ENCODE data around the gene SUPT4H1.

Gene SUPT4H1

GRCh38 chr17:58339755-58340404 is 12.1 kb downstream of the SUPT4H1 start:
- Histone ChIP-seq H2AK5ac (ENCODE audit: low read length) (no peak overlapping the region), H3K14ac (ENCODE audit: low read length) (no peak overlapping the region), H2BK12ac (ENCODE audit: low read length) (peak overlapping the region; percentile 27), H4K12ac (ENCODE audit: low read depth, low read length) (no peak overlapping the region), H3K18ac (ENCODE audit: low read length) (no peak overlapping the region), H4K8ac (ENCODE audit: low read depth, low read length) (peak overlapping the region; percentile 14), H3K9me3 (ENCODE audit: insufficient read depth, low read depth, low read length) (no peaks in the 10 kb centered on the region), H3K79me1 (ENCODE audit: low read length) (peaks cover 26% of the 10 kb centered on the region), H3K4ac (ENCODE audit: low read depth, low read length) (no peak overlapping the region), H3K79me2 (ENCODE audit: control insufficient read depth, insufficient read depth, low read length, poor library complexity) (peaks cover 3% of the 10 kb centered on the region), H4K91ac (ENCODE audit: low read depth, low read length) (peak overlapping the region; percentile 3), H3K4me3 (ENCODE audit: low read depth, low read length) (no peak overlapping the region), H3K23ac (ENCODE audit: low read length) (no peak overlapping the region), H3K4me2 (ENCODE audit: low read length) (no peak overlapping the region), H3K9ac (ENCODE audit: low read length) (no peak overlapping the region), H3K4me1 (ENCODE audit: control insufficient read depth in 1 of 2, insufficient read depth in 2 of 2, low read length in 2 of 2) (peaks cover 37 to 42% of the 10 kb centered on the region in 2 experiments), H3K27me3 (ENCODE audit: insufficient read depth, low read length) (no peaks in the 10 kb centered on the region), H2BK120ac (ENCODE audit: insufficient read depth, low read length, poor library complexity) (no peak overlapping the region), H2AFZ (ENCODE audit: insufficient read depth, low read length, poor library complexity) (no peak overlapping the region), H3K36me3 (ENCODE audit: control insufficient read depth in 1 of 2, insufficient read depth in 2 of 2, low read length in 2 of 2) (peaks cover 12 to 13% of the 10 kb centered on the region in 2 experiments), H3K27ac (ENCODE audit: low read depth, low read length) (no peak overlapping the region), H2BK5ac (ENCODE audit: low read depth, low read length, poor library complexity) (no peak overlapping the region)
- no CpG with 5 or more reads among the region's 6 CpGs for WGBS (ENCODE audit: extremely low coverage, insufficient coverage, insufficient read length)
- peak; percentile 79 to 88 for DNase-seq

- no peak overlapping the region for H2AFZ ChIP-seq (ENCODE audit: insufficient read depth, low read length, poor library complexity)
- peak overlapping the region; percentile 26 for H3K14ac ChIP-seq (ENCODE audit: low read length)
- H3K36me3 ChIP-seq (ENCODE audit: control insufficient read depth in 1 of 2, insufficient read depth in 2 of 2, low read length in 2 of 2) = peaks cover 5 to 6% of the 10 kb centered on the region in 2 experiments
- no peak overlapping the region for H3K18ac ChIP-seq (ENCODE audit: low read length)
- H2BK5ac ChIP-seq (ENCODE audit: low read depth, low read length, poor library complexity) = peak overlapping the region; percentile 71
- H3K9ac ChIP-seq (ENCODE audit: low read length) = no peak overlapping the region
- no CpG with 5 or more reads among the region's 10 CpGs for WGBS (ENCODE audit: extremely low coverage, insufficient coverage, insufficient read length)
- H3K79me1 ChIP-seq (ENCODE audit: low read length) = peaks cover 26% of the 10 kb centered on the region
- H2BK120ac ChIP-seq (ENCODE audit: insufficient read depth, low read length, poor library complexity) = peak overlapping the region; percentile 92
- peaks cover 37 to 42% of the 10 kb centered on the region in 2 experiments for H3K4me1 ChIP-seq (ENCODE audit: control insufficient read depth in 1 of 2, insufficient read depth in 2 of 2, low read length in 2 of 2)
- DNase-seq = no peak
- H3K4me3 ChIP-seq (ENCODE audit: low read depth, low read length) = no peak overlapping the region
- peak overlapping the region; percentile 14 for H2AK5ac ChIP-seq (ENCODE audit: low read length)
- peaks cover 3% of the 10 kb centered on the region for H3K79me2 ChIP-seq (ENCODE audit: control insufficient read depth, insufficient read depth, low read length, poor library complexity)
- no peaks in the 10 kb centered on the region for H3K27me3 ChIP-seq (ENCODE audit: insufficient read depth, low read length)
- H3K23ac ChIP-seq (ENCODE audit: low read length) = no peak overlapping the region
- H4K12ac ChIP-seq (ENCODE audit: low read depth, low read length) = no peak overlapping the region
- peak overlapping the region; percentile 68 for H4K91ac ChIP-seq (ENCODE audit: low read depth, low read length)
- no peak overlapping the region for H3K27ac ChIP-seq (ENCODE audit: low read depth, low read length)
- H3K4me2 ChIP-seq (ENCODE audit: low read length) = no peak overlapping the region
- no peaks in the 10 kb centered on the region for H3K9me3 ChIP-seq (ENCODE audit: insufficient read depth, low read depth, low read length)
- H2BK12ac ChIP-seq (ENCODE audit: low read length) = peak overlapping the region; percentile 8
- H4K8ac ChIP-seq (ENCODE audit: low read depth, low read length) = peak overlapping the region; percentile 25
- H3K4ac ChIP-seq (ENCODE audit: low read depth, low read length) = no peak overlapping the region
Measured at GRCh38 chr17:58338841-58339754, 12.9 kb downstream of the SUPT4H1 start.

- peaks cover 3% of the 10 kb centered on the region for H3K79me2 ChIP-seq (ENCODE audit: control insufficient read depth, insufficient read depth, low read length, poor library complexity)
- no CpG with 5 or more reads among the region's 3 CpGs for WGBS (ENCODE audit: extremely low coverage, insufficient coverage, insufficient read length)
Measured at GRCh38 chr17:58338454-58338840, 13.6 kb downstream of the SUPT4H1 start.

DNA sequence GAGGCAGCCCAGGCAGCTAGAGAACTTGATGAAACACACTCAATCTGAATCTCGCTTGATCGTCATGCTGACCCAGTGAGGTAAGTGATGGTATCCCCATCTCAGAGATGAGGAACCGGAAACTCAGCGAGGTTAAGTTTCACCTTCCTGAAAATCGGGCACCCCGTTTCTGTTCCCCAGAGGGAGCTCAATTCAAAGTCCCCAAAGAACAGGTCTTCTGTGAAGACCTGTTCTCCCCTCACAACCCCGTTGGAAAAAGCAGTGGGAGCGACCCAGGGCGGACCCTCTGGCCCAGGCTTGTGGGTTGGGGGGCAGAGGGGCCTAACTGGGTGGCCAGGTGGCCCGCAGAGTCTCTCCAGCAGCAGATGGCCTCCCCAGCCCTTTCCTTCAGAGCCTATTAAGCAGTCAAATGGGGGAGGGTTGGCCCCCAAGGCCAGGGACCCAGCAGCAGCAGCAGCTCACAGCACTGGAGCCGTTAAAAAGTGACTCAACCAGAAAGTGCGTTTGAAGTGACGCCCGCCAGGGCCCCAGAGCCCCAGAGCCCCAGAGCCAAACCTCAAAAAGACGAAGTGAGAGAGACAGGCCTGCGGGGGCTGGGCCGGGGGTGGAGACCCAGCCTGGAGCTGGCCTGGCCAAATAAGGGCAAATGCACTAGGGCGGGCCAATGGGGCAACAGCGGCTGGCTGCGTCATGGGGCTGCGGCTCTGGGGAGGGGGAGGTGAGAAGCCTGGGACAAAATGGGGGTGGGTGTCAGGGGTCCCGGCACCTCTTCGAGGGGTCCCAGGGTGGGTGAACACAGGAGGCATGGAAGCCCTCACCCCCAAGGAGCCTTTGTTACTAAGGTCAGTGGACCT is 14.2 kb downstream of the SUPT4H1 start:
- H2BK5ac ChIP-seq (ENCODE audit: low read depth, low read length, poor library complexity) = peak overlapping the region; percentile 71
- H3K27me3 ChIP-seq (ENCODE audit: insufficient read depth, low read length) = no peaks in the 10 kb centered on the region
- peak; percentile 45 to 47 for DNase-seq
- no CpG with 5 or more reads among the region's 23 CpGs for WGBS (ENCODE audit: extremely low coverage, insufficient coverage, insufficient read length)
- peak overlapping the region; percentile 69 for H3K18ac ChIP-seq (ENCODE audit: low read length)
- peaks cover 3% of the 10 kb centered on the region for H3K79me2 ChIP-seq (ENCODE audit: control insufficient read depth, insufficient read depth, low read length, poor library complexity)
- H3K14ac ChIP-seq (ENCODE audit: low read length) = peak overlapping the region; percentile 80
- no peak overlapping the region for H3K4me2 ChIP-seq (ENCODE audit: low read length)
- peak overlapping the region; percentile 10 for H4K12ac ChIP-seq (ENCODE audit: low read depth, low read length)
- no peak overlapping the region for H3K23ac ChIP-seq (ENCODE audit: low read length)
- peak overlapping the region; percentile 54 for H2AK5ac ChIP-seq (ENCODE audit: low read length)
- peak overlapping the region; percentile 48 for H3K27ac ChIP-seq (ENCODE audit: low read depth, low read length)
- H2AFZ ChIP-seq (ENCODE audit: insufficient read depth, low read length, poor library complexity) = no peak overlapping the region
- peak overlapping the region; percentile 58 for H2BK12ac ChIP-seq (ENCODE audit: low read length)
- H3K4ac ChIP-seq (ENCODE audit: low read depth, low read length) = peak overlapping the region; percentile 49
- H3K36me3 ChIP-seq (ENCODE audit: control insufficient read depth in 1 of 2, insufficient read depth in 2 of 2, low read length in 2 of 2) = no peaks in the 10 kb centered on the region
- peak overlapping the region; percentile 41 for H4K8ac ChIP-seq (ENCODE audit: low read depth, low read length)
- H3K9ac ChIP-seq (ENCODE audit: low read length) = no peak overlapping the region
- peaks cover 26% of the 10 kb centered on the region for H3K79me1 ChIP-seq (ENCODE audit: low read length)
- peak overlapping the region; percentile 68 for H4K91ac ChIP-seq (ENCODE audit: low read depth, low read length)
- no peaks in the 10 kb centered on the region for H3K9me3 ChIP-seq (ENCODE audit: insufficient read depth, low read depth, low read length)
- no peak overlapping the region for H3K4me3 ChIP-seq (ENCODE audit: low read depth, low read length)
- peaks cover 37 to 42% of the 10 kb centered on the region in 2 experiments for H3K4me1 ChIP-seq (ENCODE audit: control insufficient read depth in 1 of 2, insufficient read depth in 2 of 2, low read length in 2 of 2)
- H2BK120ac ChIP-seq (ENCODE audit: insufficient read depth, low read length, poor library complexity) = peak overlapping the region; percentile 92

More at GRCh38 chr17:58338454-58338840, 13.6 kb downstream of the SUPT4H1 start:
- Histone ChIP-seq H3K4ac (ENCODE audit: low read depth, low read length) (peak overlapping the region; percentile 28), H3K18ac (ENCODE audit: low read length) (peak overlapping the region; percentile 1), H3K27me3 (ENCODE audit: insufficient read depth, low read length) (no peaks in the 10 kb centered on the region), H3K27ac (ENCODE audit: low read depth, low read length) (peak overlapping the region; percentile 48), H2BK120ac (ENCODE audit: insufficient read depth, low read length, poor library complexity) (peak overlapping the region; percentile 92), H3K36me3 (ENCODE audit: control insufficient read depth in 1 of 2, insufficient read depth in 2 of 2, low read length in 2 of 2) (peaks cover 0 to under 1% of the 10 kb centered on the region in 2 experiments), H3K14ac (ENCODE audit: low read length) (peak overlapping the region; percentile 36), H3K9me3 (ENCODE audit: insufficient read depth, low read depth, low read length) (no peaks in the 10 kb centered on the region), H4K8ac (ENCODE audit: low read depth, low read length) (peak overlapping the region; percentile 20), H3K23ac (ENCODE audit: low read length) (no peak overlapping the region), H3K4me3 (ENCODE audit: low read depth, low read length) (no peak overlapping the region), H3K79me1 (ENCODE audit: low read length) (peaks cover 26% of the 10 kb centered on the region), H2BK12ac (ENCODE audit: low read length) (peak overlapping the region; percentile 20), H2BK5ac (ENCODE audit: low read depth, low read length, poor library complexity) (peak overlapping the region; percentile 71), H3K9ac (ENCODE audit: low read length) (no peak overlapping the region), H3K4me2 (ENCODE audit: low read length) (no peak overlapping the region), H3K4me1 (ENCODE audit: control insufficient read depth in 1 of 2, insufficient read depth in 2 of 2, low read length in 2 of 2) (peaks cover 37 to 42% of the 10 kb centered on the region in 2 experiments), H4K12ac (ENCODE audit: low read depth, low read length) (peak overlapping the region; percentile 9), H2AK5ac (ENCODE audit: low read length) (peak overlapping the region; percentile 54), H2AFZ (ENCODE audit: insufficient read depth, low read length, poor library complexity) (no peak overlapping the region), H4K91ac (ENCODE audit: low read depth, low read length) (peak overlapping the region; percentile 68)
- no peak for DNase-seq
